Muscle of leg (tissue), 11 donors: ENCODE results near the gene COL26A1. TPM values are rescaled to one million over a fixed set of nuclear protein-coding genes. Genes with fewer than 3 reads are reported as not detected.
A peak's percentile ranks its signal among the peaks of the same experiment; 100 is the strongest.

Experiments
- DNase-seq: peaks from one replicate; pipeline ENCODE4 v3.0.0; 2013
- H3K27ac ChIP-seq: one replicate; pipeline ENCODE4 v1.5.1; 2013; ENCODE audit warnings: mild to moderate bottlenecking, low read length, control low read depth
- H3K27me3 ChIP-seq: one replicate; pipeline ENCODE4 v1.6.1; 2013; ENCODE audit warnings: low read length; ENCODE audit not compliant: control insufficient read depth, insufficient read depth
- H3K36me3 ChIP-seq: one replicate; pipeline ENCODE4 v1.6.1; 2013; ENCODE audit warnings: low read length; ENCODE audit not compliant: control insufficient read depth, insufficient read depth
- H3K4me1 ChIP-seq: one replicate; pipeline ENCODE4 v1.6.1; 2013; ENCODE audit warnings: low read length; ENCODE audit not compliant: control insufficient read depth, insufficient read depth
- H3K4me3 ChIP-seq: one replicate; pipeline ENCODE4 v1.5.1; 2013; ENCODE audit warnings: low read length, control low read depth
- H3K9me3 ChIP-seq: replicated peaks from 2 replicates; pipeline ENCODE4 v1.6.1; 2013; ENCODE audit warnings: low read depth, low read length; ENCODE audit not compliant: control insufficient read depth
- WGBS: methylation state at CpG from one replicate; pipeline ENCODE4 v1.1.5; 2013; ENCODE audit warnings: missing lambda C conversion rate; ENCODE audit not compliant: insufficient coverage; 5-methylcytosine and 5-hydroxymethylcytosine counted together
- polyA plus RNA-seq, 8 donors: library from polyadenylated mRNA; unstranded; fragments of 120-200 nt; gene quantifications; one replicate each; pipeline versions ENCODE4 v1.2.1 to v1.2.3, GENCODE V29; 2013; ENCODE audit warnings: inconsistent platforms in 1 of 8, low replicate concordance in 1 of 8; ENCODE audit not compliant: insufficient read length in 8 of 8, insufficient read depth in 1 of 8
- total RNA-seq: library from RNA; stranded (reverse); fragments of 120-200 nt; gene quantifications from one replicate; pipeline ENCODE4 v1.2.4, GENCODE V29; 2013

COL26A1 gene
- total and polyA plus RNA-seq, 9 donors: 0.84 to 5.3 (median 3.4) TPM

- peaks cover under 1% of the 10 kb centered on the region for H3K27me3 ChIP-seq
- H3K36me3 ChIP-seq: no peaks in the 10 kb centered on the region
- 67% methylated on average over 13 of the region's 17 CpGs for WGBS
- H3K9me3 ChIP-seq: peaks cover 2% of the 10 kb centered on the region
- no peak overlapping the region for H3K27ac ChIP-seq
- peaks cover 27% of the 10 kb centered on the region for H3K4me1 ChIP-seq
- H3K4me3 ChIP-seq: no peak overlapping the region
- no peak for DNase-seq
Observed at GRCh38 chr7:101537935-101538595, 175.4 kb downstream of the COL26A1 start.

DNA sequence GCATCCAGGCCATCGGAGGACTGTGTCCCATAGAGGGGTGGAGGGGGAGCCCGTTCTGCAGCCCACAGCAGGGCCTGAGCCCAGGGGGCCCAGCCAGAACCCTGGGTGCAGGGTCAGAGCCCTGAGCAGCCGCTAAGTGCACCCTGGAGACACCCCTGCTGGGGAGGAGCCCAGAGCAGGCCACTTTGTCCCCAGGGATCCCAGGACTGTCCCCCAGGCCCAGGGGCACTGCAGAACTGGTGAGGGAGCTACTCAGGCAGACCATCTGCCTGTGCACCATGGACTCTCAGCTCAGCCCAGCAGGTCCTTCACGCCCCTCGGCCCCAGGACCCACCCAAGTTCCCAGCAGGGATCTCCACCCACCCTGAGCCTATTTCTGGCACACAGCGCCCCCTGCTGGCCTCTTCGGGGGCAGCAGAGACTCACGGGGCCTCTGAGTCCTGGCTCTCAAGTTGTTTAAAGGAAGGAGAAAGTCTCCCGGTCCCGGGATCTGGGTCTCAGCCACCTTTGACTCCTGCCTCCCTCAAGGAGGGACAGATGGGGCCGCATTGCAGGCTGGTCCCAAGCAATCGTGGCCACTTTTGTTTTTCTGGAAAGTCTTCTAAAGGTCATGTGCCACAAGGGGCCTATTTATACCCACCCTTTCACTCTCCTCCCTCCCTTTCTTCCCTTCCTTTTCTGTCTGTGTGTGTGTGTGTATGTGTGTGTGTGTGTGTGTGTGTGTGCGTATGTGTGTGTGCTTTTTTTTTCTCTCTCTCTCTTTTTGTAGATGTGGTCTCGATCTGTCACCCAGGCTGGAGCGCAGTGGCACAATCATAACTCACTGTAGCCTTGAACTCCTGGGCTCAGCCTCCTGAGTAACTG is 176.2 kb downstream of the COL26A1 start:
- Histone ChIP-seq H3K4me1 (peaks cover 27% of the 10 kb centered on the region), H3K36me3 (no peaks in the 10 kb centered on the region), H3K4me3 (no peak overlapping the region), H3K9me3 (peaks cover 2% of the 10 kb centered on the region), H3K27me3 (no peaks in the 10 kb centered on the region), H3K27ac (no peak overlapping the region)
- peak; percentile 54 for DNase-seq
- WGBS: 24% methylated on average over 8 of the region's 15 CpGs

DNA sequence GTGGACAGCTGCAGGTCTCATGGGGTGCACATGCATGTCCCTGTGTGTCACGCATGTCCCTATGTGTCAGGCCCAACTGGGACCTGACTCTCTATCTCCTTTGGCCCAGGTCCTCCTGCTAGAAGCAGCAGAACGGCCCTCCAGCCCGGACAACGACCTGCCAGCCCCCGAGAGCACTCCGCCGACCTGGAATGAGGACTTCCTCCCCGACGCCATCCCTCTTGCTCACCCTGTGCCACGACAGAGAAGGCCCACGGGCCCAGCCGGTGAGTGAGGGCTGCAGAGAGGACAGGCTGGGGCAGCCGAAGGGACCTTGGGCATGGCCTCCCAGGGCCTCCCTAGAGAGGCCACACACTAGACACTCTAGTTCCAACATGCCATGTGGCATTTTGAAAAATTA is 177.1 kb downstream of the COL26A1 start:
- H3K4me3 ChIP-seq: no peak overlapping the region
- peaks cover 26% of the 10 kb centered on the region for H3K4me1 ChIP-seq
- H3K27ac ChIP-seq: no peak overlapping the region
- no peaks in the 10 kb centered on the region for H3K36me3 ChIP-seq
- H3K27me3 ChIP-seq: no peaks in the 10 kb centered on the region
- DNase-seq: no peak
- WGBS: 77% methylated on average over 9 of the region's 13 CpGs
- H3K9me3 ChIP-seq: peaks cover 2% of the 10 kb centered on the region

DNA sequence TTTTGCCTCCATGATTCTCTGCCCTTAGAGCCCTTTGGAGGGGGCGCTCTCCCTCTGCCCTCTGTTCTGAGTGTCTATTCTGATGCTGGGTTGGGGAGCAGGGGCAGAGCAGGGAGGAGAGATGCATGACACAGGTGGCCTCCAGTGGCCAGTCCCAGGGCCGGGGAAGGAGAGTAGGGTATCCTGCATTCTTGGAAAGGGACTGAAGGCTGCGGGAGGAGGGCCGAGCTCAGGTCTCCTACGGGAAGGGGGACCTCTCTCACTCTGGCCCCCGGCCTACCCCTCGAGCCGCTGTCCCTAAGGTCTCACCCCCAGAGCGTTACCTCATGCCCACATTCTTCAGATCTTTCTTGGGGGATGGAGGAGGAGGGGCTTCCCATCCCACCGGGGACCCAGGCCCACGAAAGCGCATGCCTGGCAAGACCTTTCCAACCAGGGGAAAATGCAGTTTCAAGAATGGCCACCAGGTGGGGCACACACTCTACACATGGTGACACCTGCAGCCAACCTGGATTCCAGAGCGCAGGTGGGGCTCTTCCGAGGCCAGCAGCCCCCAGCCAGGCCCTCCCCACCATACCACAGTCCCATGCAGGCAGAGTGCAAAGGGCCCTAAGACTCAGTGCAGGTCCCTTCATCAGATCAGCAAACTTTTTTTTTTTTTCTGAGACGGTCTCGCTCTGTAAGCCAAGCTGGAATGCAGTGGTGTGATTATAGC is 180.0 kb downstream of the COL26A1 start:
- no peaks in the 10 kb centered on the region for H3K36me3 ChIP-seq
- H3K9me3 ChIP-seq: no peaks in the 10 kb centered on the region
- peak; percentile 69 for DNase-seq
- WGBS: 21% methylated on average over 4 of the region's 16 CpGs
- no peaks in the 10 kb centered on the region for H3K27me3 ChIP-seq
- no peak overlapping the region for H3K4me3 ChIP-seq
- H3K4me1 ChIP-seq: peaks cover 11% of the 10 kb centered on the region
- no peak overlapping the region for H3K27ac ChIP-seq

- Histone ChIP-seq H3K4me3 (no peak overlapping the region), H3K4me1 (peaks cover 10% of the 10 kb centered on the region), H3K9me3 (no peaks in the 10 kb centered on the region), H3K27me3 (no peaks in the 10 kb centered on the region), H3K36me3 (no peaks in the 10 kb centered on the region), H3K27ac (no peak overlapping the region)
- 83% methylated on average over 2 of the region's 5 CpGs for WGBS
- no peak for DNase-seq
Observed at GRCh38 chr7:101543242-101543766, 180.6 kb downstream of the COL26A1 start.

GRCh38 chr7:101543846-101544245 is 181.2 kb downstream of the COL26A1 start:
- Histone ChIP-seq H3K27ac (no peak overlapping the region), H3K27me3 (no peaks in the 10 kb centered on the region), H3K4me3 (no peak overlapping the region), H3K36me3 (no peaks in the 10 kb centered on the region), H3K9me3 (no peaks in the 10 kb centered on the region), H3K4me1 (peaks cover 4% of the 10 kb centered on the region)
- 87% methylated on average over 4 of the region's 10 CpGs for WGBS
- DNase-seq: no peak

DNA sequence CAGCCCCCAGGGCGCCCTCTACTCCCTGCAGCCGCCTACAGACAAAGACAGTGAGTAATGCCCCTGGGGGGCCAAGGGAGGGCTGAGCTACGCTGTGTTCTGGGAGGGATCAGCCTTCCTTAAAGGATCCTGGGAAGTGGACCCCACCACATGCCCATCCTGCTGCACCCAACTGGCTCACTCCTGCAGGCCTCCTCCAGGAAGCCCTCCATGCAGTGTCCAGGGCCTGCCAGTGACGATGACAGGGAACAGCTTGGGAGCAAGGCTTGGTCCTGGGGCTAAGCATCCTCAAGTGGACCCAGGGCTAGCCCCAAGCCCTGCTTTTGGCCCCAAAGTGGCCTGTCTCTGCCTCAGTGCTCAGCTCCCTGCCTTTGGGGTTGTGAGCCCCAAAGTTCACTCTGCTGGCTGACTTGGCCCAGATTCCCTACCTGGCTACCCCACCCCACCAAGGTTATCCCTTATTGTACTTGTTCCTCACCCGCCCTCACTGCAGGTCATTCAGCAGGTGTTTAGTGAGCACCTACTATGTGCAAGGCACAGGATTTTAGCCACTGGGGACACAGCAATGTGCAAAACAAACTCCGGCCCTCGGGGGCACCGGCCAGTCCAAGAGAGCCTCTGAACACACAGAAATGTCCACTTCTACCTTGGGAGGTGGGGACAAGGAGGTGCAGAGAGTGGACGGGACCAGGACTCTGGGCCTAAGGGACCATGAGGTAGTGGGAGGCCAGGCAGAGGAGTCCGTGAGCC is 182.9 kb downstream of the COL26A1 start:
- H3K4me1 ChIP-seq: peaks cover 3% of the 10 kb centered on the region
- no peaks in the 10 kb centered on the region for H3K9me3 ChIP-seq
- H3K27me3 ChIP-seq: no peaks in the 10 kb centered on the region
- no peak overlapping the region for H3K27ac ChIP-seq
- DNase-seq: no peak
- WGBS: 70% methylated on average over 7 of the region's 10 CpGs
- H3K36me3 ChIP-seq: no peaks in the 10 kb centered on the region
- no peak overlapping the region for H3K4me3 ChIP-seq

DNA sequence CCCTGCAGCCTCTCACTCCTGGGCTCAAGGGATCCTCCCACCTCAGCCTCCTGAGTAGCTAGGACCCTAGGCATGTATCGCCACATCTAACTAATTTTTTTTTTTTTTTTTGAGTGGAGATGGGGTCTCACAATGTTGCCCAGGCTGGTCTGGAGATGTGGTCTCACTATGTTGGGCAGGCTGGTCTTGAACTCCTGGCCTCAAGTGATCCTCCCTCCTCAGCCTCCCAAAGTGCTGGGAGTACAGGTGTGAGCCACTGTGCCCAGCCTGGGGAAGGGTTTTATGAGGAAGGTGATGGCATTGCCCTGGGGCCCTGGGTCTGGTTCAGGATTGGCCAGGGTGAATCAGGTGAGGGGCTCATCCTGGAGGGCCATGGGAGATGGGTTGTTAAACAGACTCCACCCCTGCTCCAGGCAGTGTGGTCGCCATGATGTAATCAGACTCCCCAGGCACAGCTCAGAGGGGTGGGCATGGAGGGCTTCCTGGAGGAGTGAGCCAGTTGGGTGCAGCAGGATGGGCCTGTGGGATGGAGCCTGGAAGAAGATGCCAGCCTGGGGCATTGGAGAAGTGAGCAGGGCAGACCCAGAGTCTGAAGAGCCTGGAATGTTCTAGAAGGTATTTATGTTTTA is 183.7 kb downstream of the COL26A1 start:
- DNase-seq: no peak
- H3K27ac ChIP-seq: no peak overlapping the region
- no peaks in the 10 kb centered on the region for H3K9me3 ChIP-seq
- H3K27me3 ChIP-seq: no peaks in the 10 kb centered on the region
- peaks cover 3% of the 10 kb centered on the region for H3K4me1 ChIP-seq
- WGBS: 50% methylated on average over 1 of the region's 2 CpGs
- no peak overlapping the region for H3K4me3 ChIP-seq
- H3K36me3 ChIP-seq: no peaks in the 10 kb centered on the region
